IPS DF 19.7 (cell line): ENCODE data around the gene BRWD1.

Experiments used
- DNase-seq: peaks from one replicate; pipeline ENCODE4 v3.0.0-alpha.2; 2013; ENCODE audit warnings: low read depth, low spot score

Gene BRWD1

DNA sequence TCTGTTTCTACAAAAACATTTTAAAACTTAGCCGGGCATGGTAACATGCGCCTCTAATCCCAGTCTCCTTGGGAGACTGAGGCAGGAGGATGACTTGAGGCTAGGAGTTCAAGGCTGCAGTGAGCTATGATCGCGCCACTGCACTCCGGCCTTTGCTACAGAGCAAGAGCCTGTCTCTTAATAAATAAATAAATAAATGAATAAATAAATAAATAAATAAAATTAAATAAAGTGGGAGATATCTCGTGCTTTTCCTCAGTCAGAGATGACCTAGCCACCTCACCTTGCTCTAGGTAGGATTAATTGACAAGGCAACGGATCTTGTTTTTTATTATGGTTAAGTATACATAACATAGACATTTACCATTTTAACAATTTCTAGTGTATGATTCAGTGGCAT, 14.3 kb upstream of the BRWD1 start:
- DNase-seq = no peak

- no peak for DNase-seq
These were observed 13.3 kb upstream of the BRWD1 start for GRCh38 chr21:39326607-39327307.

GRCh38 chr21:39325458-39325857, 12.0 kb upstream of the BRWD1 start:
- no peak for DNase-seq

- DNase-seq = no peak
These were observed 8.0 kb upstream of the BRWD1 start for GRCh38 chr21:39321424-39321823.

DNA sequence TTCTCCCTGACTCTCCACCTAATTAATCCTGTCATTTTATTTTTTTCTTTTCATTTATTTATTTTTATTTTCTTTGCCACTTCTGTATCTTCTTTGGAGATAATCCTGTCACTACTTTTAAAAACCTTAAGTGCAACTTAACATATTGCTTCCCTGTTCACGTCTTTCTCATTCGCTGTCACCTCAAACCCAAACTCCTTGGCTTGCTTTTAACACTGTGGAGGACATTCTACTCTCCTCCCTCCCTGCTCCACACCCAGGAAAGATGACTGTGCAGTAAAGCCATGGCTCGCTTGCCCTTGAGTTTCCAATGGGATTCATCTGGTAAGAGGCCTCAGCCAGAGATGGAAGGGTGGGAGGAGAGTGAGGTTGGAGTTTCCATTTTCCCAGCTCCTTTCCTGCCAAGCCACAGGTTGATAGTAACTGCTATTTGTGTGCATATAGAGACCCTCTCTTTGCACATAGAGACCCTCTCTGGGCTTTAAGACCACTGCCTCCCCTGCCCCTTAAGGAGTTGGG, 6.4 kb upstream of the BRWD1 start:
- no peak for DNase-seq

- no peak for DNase-seq
These were observed 5.9 kb upstream of the BRWD1 start for GRCh38 chr21:39319251-39319756.

- no peak for DNase-seq
These were observed 4.9 kb upstream of the BRWD1 start for GRCh38 chr21:39318091-39318959.

DNA sequence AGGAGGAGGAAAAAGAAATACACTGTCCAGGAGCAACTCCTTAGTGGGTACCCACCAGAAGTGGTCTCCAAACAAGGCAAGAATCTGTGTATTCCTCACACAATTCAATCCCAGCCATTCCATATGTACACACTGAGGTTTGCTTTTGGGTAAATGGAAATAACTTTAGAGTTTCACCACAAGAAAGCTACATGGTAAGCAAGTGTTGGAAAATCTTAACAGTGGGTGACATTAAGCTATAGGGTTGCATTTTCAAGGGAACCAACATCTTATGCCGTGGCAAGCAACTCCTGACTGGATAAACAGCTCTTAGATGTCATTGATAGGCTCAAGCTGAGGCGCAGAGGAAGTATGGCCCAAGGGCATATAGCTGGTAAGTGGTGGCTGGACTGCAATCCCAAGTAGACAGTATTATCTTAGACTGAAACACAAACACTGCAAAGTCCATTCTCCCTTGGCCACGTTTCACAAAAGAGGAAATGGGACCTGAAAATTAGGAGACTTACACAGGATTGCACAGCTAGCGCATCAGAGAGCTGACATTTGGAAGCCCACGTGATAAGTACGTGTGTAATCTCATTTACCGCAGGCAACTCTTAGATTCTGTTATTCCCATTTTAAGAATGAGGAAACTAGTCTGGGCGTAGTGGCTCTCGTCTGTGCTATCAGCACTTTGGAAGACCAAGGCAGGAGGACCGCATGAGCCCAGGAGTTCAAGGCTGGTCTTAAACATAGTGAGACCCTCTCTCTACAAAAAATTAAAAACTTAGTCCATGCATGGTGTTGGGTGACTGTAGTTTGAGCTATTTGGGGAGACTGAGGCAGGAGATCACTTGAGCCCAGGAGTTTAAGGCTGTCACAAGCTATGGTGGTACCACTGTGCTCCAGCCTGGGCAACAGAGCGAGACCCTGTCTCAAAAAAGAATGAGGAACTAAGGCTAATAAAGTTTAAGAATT, 4.0 kb upstream of the BRWD1 start:
- no peak for DNase-seq

- DNase-seq = no peak
These were observed 3.3 kb upstream of the BRWD1 start for GRCh38 chr21:39316729-39317128.

- no peak for DNase-seq
These were observed 2.4 kb upstream of the BRWD1 start for GRCh38 chr21:39315603-39316445.

- no peak for DNase-seq
These were observed 953 bp upstream of the BRWD1 start for GRCh38 chr21:39314143-39315027.

DNA sequence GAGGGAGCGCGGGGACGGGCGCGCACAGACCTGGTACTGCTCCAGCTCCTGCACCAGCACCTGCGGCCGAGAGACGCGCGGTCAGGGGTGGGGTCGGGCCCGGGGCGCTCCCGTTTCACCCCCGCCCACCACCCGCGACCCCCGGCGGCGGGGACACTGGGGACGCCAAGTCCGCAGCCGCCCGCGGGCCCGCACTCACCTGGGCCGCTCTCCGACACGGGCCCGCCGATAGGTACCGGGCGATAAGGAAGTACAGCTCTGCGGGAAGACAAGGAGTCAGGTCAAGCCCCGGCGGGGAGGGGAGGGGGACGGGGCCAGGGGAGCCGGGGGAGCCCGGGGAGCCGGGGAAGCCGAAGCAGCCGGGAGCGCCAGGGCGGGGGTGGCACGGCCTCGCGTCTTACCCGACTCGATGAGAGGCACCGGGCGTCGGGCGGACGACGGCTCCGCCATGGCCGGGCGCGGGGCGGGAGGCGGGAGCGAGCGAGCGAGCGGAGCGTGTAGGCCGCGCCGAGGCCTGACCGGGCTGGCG, 326 bp downstream of the BRWD1 start:
- no peak for DNase-seq

DNA sequence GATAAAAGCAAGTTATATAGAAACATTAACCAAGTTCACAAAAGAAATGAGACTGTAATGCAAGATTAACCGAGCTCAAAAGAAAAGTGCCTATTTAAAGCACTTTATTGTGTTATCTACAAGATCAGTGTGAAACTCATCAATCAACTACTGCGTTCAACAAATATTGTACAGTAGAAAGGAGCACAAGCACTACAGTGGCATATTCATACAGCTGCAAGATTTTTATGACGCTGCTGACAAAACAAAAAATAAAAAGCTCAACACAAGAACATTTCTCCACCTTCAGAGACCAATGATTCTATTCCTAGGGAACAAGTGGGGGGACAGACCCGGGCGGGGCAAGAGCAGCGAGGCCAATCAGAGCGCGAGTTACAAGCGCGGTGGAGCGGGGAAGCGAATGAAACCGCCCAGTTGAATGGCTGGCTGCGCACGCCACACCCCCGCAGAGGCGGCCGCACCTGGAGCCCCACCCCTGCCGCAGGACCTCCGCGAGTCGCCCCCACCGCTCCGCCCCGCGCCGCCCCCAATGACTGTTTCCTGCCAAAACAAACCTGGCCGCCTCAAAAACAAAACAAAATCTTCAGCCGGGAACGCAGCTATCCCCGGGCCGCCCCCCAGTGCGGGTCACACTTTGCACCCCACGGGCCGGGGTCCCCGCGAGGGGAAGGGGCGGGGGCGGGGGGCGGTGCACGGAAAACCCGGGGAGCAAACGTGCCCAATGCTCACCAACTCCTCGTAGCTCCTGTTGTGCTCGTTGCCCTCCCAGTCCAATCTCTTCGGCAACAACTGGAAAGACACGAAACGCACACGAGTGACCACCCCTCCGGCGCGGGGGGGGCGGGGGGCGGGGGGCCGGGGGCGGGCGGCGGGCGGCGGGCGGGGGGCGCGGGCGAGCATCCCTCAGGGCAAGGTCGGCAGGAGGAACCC, 1.1 kb downstream of the BRWD1 start:
- DNase-seq = peak; percentile 15

DNA sequence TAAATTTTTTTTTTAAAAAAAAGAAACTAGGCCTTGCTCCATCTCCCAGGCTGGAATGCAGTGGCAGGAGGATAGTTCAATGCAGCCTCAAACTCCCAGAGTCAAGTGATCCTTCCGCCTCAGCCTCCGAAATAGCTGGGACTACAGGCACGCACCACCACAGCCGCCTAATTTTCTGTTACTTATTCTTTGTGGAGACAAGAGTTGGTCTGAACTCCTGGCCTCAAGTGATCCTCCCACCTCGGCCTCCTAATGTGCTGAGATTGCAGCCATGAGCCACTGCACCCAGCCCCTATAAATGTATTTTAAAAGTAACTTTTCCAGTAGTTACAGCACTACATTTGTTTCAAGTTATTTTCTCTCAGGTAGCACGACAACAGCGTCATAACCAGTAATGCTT, 2.3 kb downstream of the BRWD1 start:
- no peak for DNase-seq

- no peak for DNase-seq
These were observed 6.0 kb downstream of the BRWD1 start for GRCh38 chr21:39307466-39307865.

DNA sequence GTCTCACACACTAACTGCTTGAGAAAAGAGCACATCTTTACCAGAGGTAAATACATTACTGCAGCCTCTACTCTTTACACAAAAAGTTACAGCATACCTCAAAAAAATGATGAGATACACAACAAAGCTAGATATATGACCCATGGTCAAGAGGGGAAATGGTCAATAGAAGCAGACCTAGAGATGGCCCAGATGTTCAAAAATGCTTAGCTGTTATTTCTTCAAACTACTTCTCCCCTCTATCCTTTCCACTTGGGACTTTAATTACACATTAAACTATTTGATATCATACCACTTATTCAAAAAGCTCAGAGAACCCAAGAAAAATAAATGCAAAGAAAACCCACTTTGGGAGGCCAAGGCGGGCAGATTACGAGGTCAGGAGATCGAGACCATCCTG, 12.8 kb downstream of the BRWD1 start:
- no peak for DNase-seq

DNA sequence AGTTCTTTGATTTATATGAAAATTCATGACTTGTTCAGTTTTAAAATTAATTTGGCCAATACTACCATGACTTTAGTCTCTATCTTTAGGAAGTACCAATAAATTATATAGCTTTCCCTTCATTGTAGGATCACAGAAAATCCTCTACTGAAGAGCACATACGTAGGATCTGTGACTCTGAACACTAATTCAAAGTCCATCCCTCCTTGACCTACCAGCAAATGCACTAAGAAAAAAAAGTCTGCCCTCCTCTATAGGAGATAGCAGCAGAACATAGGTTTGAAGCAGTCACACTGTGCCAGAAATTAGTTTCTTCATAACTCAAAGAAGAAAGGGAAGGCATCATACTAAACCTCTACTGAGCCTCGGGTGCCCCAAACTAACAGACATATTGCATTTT, 16.5 kb downstream of the BRWD1 start:
- DNase-seq = no peak

DNA sequence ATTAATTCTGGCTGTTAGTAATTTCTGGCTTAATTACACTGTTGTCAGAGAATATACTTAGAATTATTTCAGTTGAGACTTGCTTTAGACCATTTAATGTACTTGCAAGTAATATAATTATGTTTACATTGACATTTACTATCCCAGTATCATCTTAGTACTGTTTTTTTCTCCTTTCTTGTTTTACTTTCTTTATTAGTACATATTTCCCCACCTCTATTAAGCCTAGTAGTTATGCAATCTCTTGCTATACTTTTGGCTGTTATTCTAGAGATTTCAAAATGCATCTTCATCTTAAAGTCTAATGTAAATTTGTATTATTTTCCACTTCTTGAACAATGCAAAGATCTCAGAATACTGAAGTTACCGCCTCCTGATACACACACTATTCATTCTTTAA, 24.4 kb downstream of the BRWD1 start:
- DNase-seq = no peak
